ENCODE results near the gene U2AF2.
A peak's percentile ranks its signal among the peaks of the same experiment; 100 is the strongest.

U2AF2 gene

GRCh38 chr19:55650602-55651230 lies 4.1 kb upstream of the U2AF2 start:
- H3K9me3 ChIP-seq (ENCODE audit: control extremely low read depth in 1 of 5, control insufficient read depth in 4 of 5, insufficient read depth in 2 of 5, low read depth in 1 of 5, low read length in 4 of 5): no peaks in the 10 kb centered on the region
- WGBS (ENCODE audit: insufficient coverage): 95% methylated on average over 13 of the region's 17 CpGs
- CTCF ChIA-PET: interaction anchor here (1.8 to 9.2 kb wide), 2 partner anchors 17 to 45 kb away, joined by 5 to 128 read pairs; partner anchors contain the start of gene ZNF865
- POLR2A ChIA-PET: no interaction called here
- H3K27ac ChIP-seq (ENCODE audit: insufficient read depth in 1 of 2, low read depth in 1 of 2, low read length in 2 of 2, poor library complexity in 1 of 2, severe bottlenecking in 2 of 2): no peak overlapping the region
- H3K27me3 ChIP-seq (replicated peaks in 2 of 5; ENCODE audit: control insufficient read depth in 4 of 5, insufficient read depth in 5 of 5, low read length in 4 of 5): no peaks in the 10 kb centered on the region
- no peak for DNase-seq
- H3K4me1 ChIP-seq (ENCODE audit: control extremely low read depth in 1 of 4, control insufficient read depth in 4 of 4, insufficient read depth in 4 of 4, low read length in 3 of 4): peaks cover under 1 to 30% (median 25%) of the 10 kb centered on the region in 4 experiments
- peaks cover 0 to 23% (median 9%) of the 10 kb centered on the region in 4 experiments for H3K36me3 ChIP-seq (ENCODE audit: control insufficient read depth in 4 of 4, insufficient read depth in 4 of 4, low read length in 3 of 4)
- H3K4me3 ChIP-seq (ENCODE audit: control insufficient read depth in 1 of 7, extremely low read depth in 1 of 7, insufficient read depth in 4 of 7, low read depth in 2 of 7, low read length in 6 of 7): no peak overlapping the region

GRCh38 chr19:55651236-55651635 lies 3.6 kb upstream of the U2AF2 start:
- no peak overlapping the region for H3K27ac ChIP-seq (ENCODE audit: insufficient read depth in 1 of 2, low read depth in 1 of 2, low read length in 2 of 2, poor library complexity in 1 of 2, severe bottlenecking in 2 of 2)
- peaks cover 6 to 35% (median 30%) of the 10 kb centered on the region in 4 experiments for H3K4me1 ChIP-seq (ENCODE audit: control extremely low read depth in 1 of 4, control insufficient read depth in 4 of 4, insufficient read depth in 4 of 4, low read length in 3 of 4)
- H3K9me3 ChIP-seq (ENCODE audit: control extremely low read depth in 1 of 5, control insufficient read depth in 4 of 5, insufficient read depth in 2 of 5, low read depth in 1 of 5, low read length in 4 of 5): no peaks in the 10 kb centered on the region
- H3K27me3 ChIP-seq (replicated peaks in 2 of 5; ENCODE audit: control insufficient read depth in 4 of 5, insufficient read depth in 5 of 5, low read length in 4 of 5): no peaks in the 10 kb centered on the region
- ChIA-PET CTCF (no interaction called here), POLR2A (no interaction called here)
- H3K4me3 ChIP-seq (ENCODE audit: control insufficient read depth in 1 of 7, extremely low read depth in 1 of 7, insufficient read depth in 4 of 7, low read depth in 2 of 7, low read length in 6 of 7): no peak overlapping the region
- no peak for DNase-seq
- WGBS (ENCODE audit: insufficient coverage): 95% methylated on average over 9 of the region's 18 CpGs
- H3K36me3 ChIP-seq (ENCODE audit: control insufficient read depth in 4 of 4, insufficient read depth in 4 of 4, low read length in 3 of 4): peaks cover 0 to 27% (median 9%) of the 10 kb centered on the region in 4 experiments

- DNase-seq: no peak
- ChIA-PET POLR2A (interaction anchor here (1.3 kb wide), 1 partner anchor 14 kb away, joined by 3 read pairs; no protein-coding TSS in a partner anchor), CTCF (interaction anchor here (0.7 to 2.5 kb wide), 8 partner anchors 8 to 32 kb away, joined by 3 to 20 read pairs (median 6); partner anchors contain the start of gene ZNF581)
- H3K27ac ChIP-seq (ENCODE audit: insufficient read depth in 1 of 2, low read depth in 1 of 2, low read length in 2 of 2, poor library complexity in 1 of 2, severe bottlenecking in 2 of 2): peak overlapping the region in 1 of 2 experiments; percentile 99
- no peak overlapping the region for H3K4me3 ChIP-seq (ENCODE audit: control insufficient read depth in 1 of 7, extremely low read depth in 1 of 7, insufficient read depth in 4 of 7, low read depth in 2 of 7, low read length in 6 of 7)
- peaks cover 15 to 44% (median 37%) of the 10 kb centered on the region in 4 experiments for H3K4me1 ChIP-seq (ENCODE audit: control extremely low read depth in 1 of 4, control insufficient read depth in 4 of 4, insufficient read depth in 4 of 4, low read length in 3 of 4)
- no peaks in the 10 kb centered on the region for H3K9me3 ChIP-seq (ENCODE audit: control extremely low read depth in 1 of 5, control insufficient read depth in 4 of 5, insufficient read depth in 2 of 5, low read depth in 1 of 5, low read length in 4 of 5)
- H3K36me3 ChIP-seq (ENCODE audit: control insufficient read depth in 4 of 4, insufficient read depth in 4 of 4, low read length in 3 of 4): peaks cover 0 to 37% (median 15%) of the 10 kb centered on the region in 4 experiments
- 96% methylated on average over 61 of the region's 71 CpGs for WGBS (ENCODE audit: insufficient coverage)
- H3K27me3 ChIP-seq (replicated peaks in 2 of 5; ENCODE audit: control insufficient read depth in 4 of 5, insufficient read depth in 5 of 5, low read length in 4 of 5): no peaks in the 10 kb centered on the region
Observed at GRCh38 chr19:55652311-55653128, 2.3 kb upstream of the U2AF2 start.

GRCh38 chr19:55653651-55654322 lies 1.0 kb upstream of the U2AF2 start:
- Histone ChIP-seq H3K27ac (ENCODE audit: insufficient read depth in 1 of 2, low read depth in 1 of 2, low read length in 2 of 2, poor library complexity in 1 of 2, severe bottlenecking in 2 of 2) (peak overlapping the region; percentile 96 to 99), H3K4me3 (ENCODE audit: control insufficient read depth in 1 of 7, extremely low read depth in 1 of 7, insufficient read depth in 4 of 7, low read depth in 2 of 7, low read length in 6 of 7) (peak overlapping the region; percentile 74 to 95 (median 87)), H3K4me1 (ENCODE audit: control extremely low read depth in 1 of 4, control insufficient read depth in 4 of 4, insufficient read depth in 4 of 4, low read length in 3 of 4) (peaks cover 18 to 46% (median 42%) of the 10 kb centered on the region in 4 experiments), H3K9me3 (ENCODE audit: control extremely low read depth in 1 of 5, control insufficient read depth in 4 of 5, insufficient read depth in 2 of 5, low read depth in 1 of 5, low read length in 4 of 5) (no peaks in the 10 kb centered on the region), H3K27me3 (replicated peaks in 2 of 5; ENCODE audit: control insufficient read depth in 4 of 5, insufficient read depth in 5 of 5, low read length in 4 of 5) (no peaks in the 10 kb centered on the region), H3K36me3 (ENCODE audit: control insufficient read depth in 4 of 4, insufficient read depth in 4 of 4, low read length in 3 of 4) (peaks cover 2 to 47% (median 15%) of the 10 kb centered on the region in 4 experiments)
- ChIA-PET POLR2A (interaction anchor here (0.7 to 1.4 kb wide), 4 partner anchors 12 to 54 kb away, joined by 3 to 6 read pairs (median 4); partner anchors contain the start of gene FIZ1), CTCF (interaction anchor here (0.7 to 2.5 kb wide), 14 partner anchors 8 to 34 kb away, joined by 3 to 20 read pairs (median 5); partner anchors contain the start of gene ZNF581)
- WGBS (ENCODE audit: insufficient coverage): under 1% methylated on average over 50 of the region's 57 CpGs
- DNase-seq: peak; percentile 99

GRCh38 chr19:55654323-55654867 lies 440 bp upstream of the U2AF2 start:
- Histone ChIP-seq H3K9me3 (ENCODE audit: control extremely low read depth in 1 of 5, control insufficient read depth in 4 of 5, insufficient read depth in 2 of 5, low read depth in 1 of 5, low read length in 4 of 5) (no peaks in the 10 kb centered on the region), H3K36me3 (ENCODE audit: control insufficient read depth in 4 of 4, insufficient read depth in 4 of 4, low read length in 3 of 4) (peaks cover 2 to 53% (median 18%) of the 10 kb centered on the region in 4 experiments), H3K4me1 (ENCODE audit: control extremely low read depth in 1 of 4, control insufficient read depth in 4 of 4, insufficient read depth in 4 of 4, low read length in 3 of 4) (peaks cover 18 to 46% (median 36%) of the 10 kb centered on the region in 4 experiments), H3K4me3 (ENCODE audit: control insufficient read depth in 1 of 7, extremely low read depth in 1 of 7, insufficient read depth in 4 of 7, low read depth in 2 of 7, low read length in 6 of 7) (peak overlapping the region; percentile 74 to 95 (median 87)), H3K27me3 (replicated peaks in 2 of 5; ENCODE audit: control insufficient read depth in 4 of 5, insufficient read depth in 5 of 5, low read length in 4 of 5) (no peaks in the 10 kb centered on the region), H3K27ac (ENCODE audit: insufficient read depth in 1 of 2, low read depth in 1 of 2, low read length in 2 of 2, poor library complexity in 1 of 2, severe bottlenecking in 2 of 2) (peak overlapping the region; percentile 96 to 99)
- WGBS (ENCODE audit: insufficient coverage): 0% methylated on average over 42 of the region's 52 CpGs
- DNase-seq: peak; percentile 99 to 100 (median 100)
- POLR2A ChIA-PET: interaction anchor here (0.9 to 1.4 kb wide), 3 partner anchors 12 to 55 kb away, joined by 4 to 6 read pairs (median 4); partner anchors contain the start of gene FIZ1
- CTCF ChIA-PET: interaction anchor here (0.7 to 2.5 kb wide), 8 partner anchors 9 to 28 kb away, joined by 3 to 9 read pairs (median 4); partner anchors contain the start of gene ZNF581

GRCh38 chr19:55655648-55656040 lies 809 bp downstream of the U2AF2 start:
- ChIA-PET POLR2A (no interaction called here), CTCF (interaction anchor here (3.4 kb wide), 1 partner anchor 15 kb away, joined by 18 read pairs; no protein-coding TSS in a partner anchor)
- Histone ChIP-seq H3K4me3 (ENCODE audit: control insufficient read depth in 1 of 7, extremely low read depth in 1 of 7, insufficient read depth in 4 of 7, low read depth in 2 of 7, low read length in 6 of 7) (peak overlapping the region; percentile 73 to 94 (median 87)), H3K4me1 (ENCODE audit: control extremely low read depth in 1 of 4, control insufficient read depth in 4 of 4, insufficient read depth in 4 of 4, low read length in 3 of 4) (peaks cover 18 to 47% (median 36%) of the 10 kb centered on the region in 4 experiments), H3K27me3 (replicated peaks in 2 of 5; ENCODE audit: control insufficient read depth in 4 of 5, insufficient read depth in 5 of 5, low read length in 4 of 5) (no peaks in the 10 kb centered on the region), H3K36me3 (ENCODE audit: control insufficient read depth in 4 of 4, insufficient read depth in 4 of 4, low read length in 3 of 4) (peaks cover 2 to 59% (median 26%) of the 10 kb centered on the region in 4 experiments), H3K27ac (ENCODE audit: insufficient read depth in 1 of 2, low read depth in 1 of 2, low read length in 2 of 2, poor library complexity in 1 of 2, severe bottlenecking in 2 of 2) (peak overlapping the region; percentile 96 to 99), H3K9me3 (ENCODE audit: control extremely low read depth in 1 of 5, control insufficient read depth in 4 of 5, insufficient read depth in 2 of 5, low read depth in 1 of 5, low read length in 4 of 5) (no peaks in the 10 kb centered on the region)
- 0% methylated on average over 14 of the region's 19 CpGs for WGBS (ENCODE audit: insufficient coverage)
- no peak for DNase-seq
